Suprapubic skin (tissue), 4 donors: ENCODE results near the gene TBC1D22A. TPM values are rescaled to one million over a fixed set of nuclear protein-coding genes. Genes with fewer than 3 reads are reported as not detected.
A peak's percentile ranks its signal among the peaks of the same experiment; 100 is the strongest.

Experiments
- DNase-seq, 2 donors: peaks; one replicate each; pipeline ENCODE4 v3.0.0-alpha.2; 2019; ENCODE audit warnings: low spot score in 2 of 2
- H3K27ac ChIP-seq: fragments of 200-600 bp; sonication (generic); one replicate; pipeline ENCODE4 v1.5.1; 2019
- H3K27me3 ChIP-seq: fragments of 200-600 bp; sonication (generic); one replicate; pipeline ENCODE4 v1.5.1; 2019
- H3K36me3 ChIP-seq: fragments of 200-600 bp; sonication (generic); one replicate; pipeline ENCODE4 v1.5.1; 2019
- H3K4me1 ChIP-seq: fragments of 200-600 bp; sonication (generic); one replicate; pipeline ENCODE4 v1.5.1; 2019
- H3K4me3 ChIP-seq: fragments of 200-600 bp; sonication (generic); one replicate; pipeline ENCODE4 v1.5.1; 2019; ENCODE audit warnings: mild to moderate bottlenecking
- H3K9me3 ChIP-seq: fragments of 200-600 bp; sonication (generic); one replicate; pipeline ENCODE4 v1.5.1; 2019
- EP300 ChIP-seq: sonication (generic); formaldehyde crosslinking; IDR thresholded peaks from one replicate; pipeline ENCODE4 v1.6.1; 2017; ENCODE audit warnings: antibody characterized with exemption
- POLR2A ChIP-seq, 2 donors: fragments of 450-650 bp; IDR thresholded peaks; one replicate each; pipeline ENCODE4 v1.6.1; 2017; ENCODE audit warnings: antibody characterized with exemption in 2 of 2, mild to moderate bottlenecking in 2 of 2, moderate library complexity in 2 of 2
- POLR2AphosphoS5 ChIP-seq, 3 donors: sonication (generic); formaldehyde crosslinking; IDR thresholded peaks; one replicate each; pipeline ENCODE4 v1.6.1; 2017; ENCODE audit warnings: antibody characterized with exemption in 3 of 3
- WGBS: methylation state at CpG from one replicate; pipeline ENCODE4 v1.1.5; 2018; 5-methylcytosine and 5-hydroxymethylcytosine counted together
- total RNA-seq, 4 donors: library from RNA; depleted of rRNA; stranded (reverse); fragments of >200 nt; gene quantifications; one replicate each; pipeline ENCODE4 v1.1.0, GENCODE V29; 2016
- TF ChIP-seq, protein P1 (sequence below), 2 donors: fragments of 200-600 bp in 1 of 2; fragments of 450-650 bp in 1 of 2; sonication (generic) in 1 of 2; IDR thresholded peaks; one replicate each; pipeline ENCODE4 v1.5.1; 2016 to 2019; ENCODE audit warnings: antibody characterized with exemption in 2 of 2, mild to moderate bottlenecking in 1 of 2, moderate library complexity in 1 of 2

Gene TBC1D22A
- total RNA-seq, 4 donors from 2014 or later = 24.8 to 43.2 (median 35.4) TPM

DNA sequence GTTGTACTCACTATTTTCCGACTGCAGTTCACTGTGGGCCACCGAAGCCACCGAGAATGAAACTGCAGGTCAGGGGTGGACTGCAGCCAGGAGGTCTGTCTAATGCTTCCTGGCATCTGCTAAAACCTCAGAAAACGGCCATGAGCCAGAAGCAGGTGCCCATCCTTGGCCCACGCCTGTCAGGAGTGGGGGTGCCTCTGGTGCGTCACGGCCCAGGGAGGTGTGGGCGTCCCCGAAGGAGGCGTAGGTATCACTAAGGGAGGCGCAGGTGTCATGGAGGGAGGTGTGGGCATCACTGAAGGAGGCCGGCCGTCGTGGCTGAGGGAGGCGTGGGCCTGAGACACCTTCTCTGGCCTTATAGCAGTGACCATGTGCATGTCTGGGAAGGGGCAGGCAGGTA is 456.2 kb downstream of the TBC1D22A start:
- H3K4me3 ChIP-seq = no peak overlapping the region
- 91% methylated on average over 15 of the region's 15 CpGs for WGBS
- DNase-seq = peak; percentile 47 to 69

DNA sequence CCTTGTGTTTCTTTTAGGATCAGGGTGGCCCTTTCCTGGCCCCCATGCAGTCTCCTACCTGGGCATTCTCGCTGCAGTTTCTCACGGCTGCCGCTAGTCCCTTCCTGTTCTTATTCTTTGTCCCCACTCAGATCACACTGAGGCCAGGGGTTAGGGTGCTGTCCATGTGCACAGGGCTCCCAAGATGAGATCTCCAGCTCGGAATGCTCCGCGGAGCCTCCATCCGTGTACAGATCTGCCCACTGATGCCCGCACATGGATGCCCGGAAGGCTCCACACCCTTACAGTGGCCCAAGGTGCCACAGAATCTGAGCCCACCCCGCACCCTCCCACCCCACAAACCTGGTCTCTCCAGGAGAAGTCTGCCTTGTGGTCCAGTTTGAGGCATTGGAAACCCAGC is 457.3 kb downstream of the TBC1D22A start:
- 89% methylated on average over 10 of the region's 10 CpGs for WGBS

More for the DNA sequence above, 456.2 kb downstream of the TBC1D22A start:
- no peaks in the 10 kb centered on the region for H3K9me3 ChIP-seq
- H3K27ac ChIP-seq = no peak overlapping the region
- H3K4me1 ChIP-seq = no peaks in the 10 kb centered on the region
- no peaks in the 10 kb centered on the region for H3K36me3 ChIP-seq
- TF ChIP-seq, protein P1, sequence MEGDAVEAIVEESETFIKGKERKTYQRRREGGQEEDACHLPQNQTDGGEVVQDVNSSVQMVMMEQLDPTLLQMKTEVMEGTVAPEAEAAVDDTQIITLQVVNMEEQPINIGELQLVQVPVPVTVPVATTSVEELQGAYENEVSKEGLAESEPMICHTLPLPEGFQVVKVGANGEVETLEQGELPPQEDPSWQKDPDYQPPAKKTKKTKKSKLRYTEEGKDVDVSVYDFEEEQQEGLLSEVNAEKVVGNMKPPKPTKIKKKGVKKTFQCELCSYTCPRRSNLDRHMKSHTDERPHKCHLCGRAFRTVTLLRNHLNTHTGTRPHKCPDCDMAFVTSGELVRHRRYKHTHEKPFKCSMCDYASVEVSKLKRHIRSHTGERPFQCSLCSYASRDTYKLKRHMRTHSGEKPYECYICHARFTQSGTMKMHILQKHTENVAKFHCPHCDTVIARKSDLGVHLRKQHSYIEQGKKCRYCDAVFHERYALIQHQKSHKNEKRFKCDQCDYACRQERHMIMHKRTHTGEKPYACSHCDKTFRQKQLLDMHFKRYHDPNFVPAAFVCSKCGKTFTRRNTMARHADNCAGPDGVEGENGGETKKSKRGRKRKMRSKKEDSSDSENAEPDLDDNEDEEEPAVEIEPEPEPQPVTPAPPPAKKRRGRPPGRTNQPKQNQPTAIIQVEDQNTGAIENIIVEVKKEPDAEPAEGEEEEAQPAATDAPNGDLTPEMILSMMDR (IDR thresholded peaks at IDR 0.05) = no peak
- TF ChIP-seq POLR2AphosphoS5 (IDR thresholded peaks at IDR 0.05) (no peak), POLR2A (IDR thresholded peaks at IDR 0.05) (no peak)
- H3K27me3 ChIP-seq = no peaks in the 10 kb centered on the region

DNA sequence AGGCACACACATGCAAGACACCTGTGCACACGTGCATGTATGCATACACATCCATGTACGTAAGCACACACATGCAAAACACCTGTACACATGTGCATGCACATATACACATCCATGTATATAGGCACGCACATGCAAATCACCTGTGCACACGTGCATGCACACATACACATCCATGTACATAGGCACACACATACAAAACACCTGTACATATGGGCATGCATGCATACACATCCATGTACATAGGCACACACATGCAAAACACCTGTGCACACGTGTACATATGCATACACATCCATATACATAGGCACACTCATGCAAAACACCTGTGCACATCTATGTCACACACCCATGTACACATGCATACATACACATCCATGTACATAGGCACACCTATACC is 458.3 kb downstream of the TBC1D22A start:
- no peaks in the 10 kb centered on the region for H3K9me3 ChIP-seq
- no peak overlapping the region for H3K4me3 ChIP-seq
- no peaks in the 10 kb centered on the region for H3K36me3 ChIP-seq
- DNase-seq = no peak
- H3K4me1 ChIP-seq = no peaks in the 10 kb centered on the region
- TF ChIP-seq POLR2A (IDR thresholded peaks at IDR 0.05) (no peak), EP300 (no peak), POLR2AphosphoS5 (IDR thresholded peaks at IDR 0.05) (no peak)
- TF ChIP-seq, protein P1 (IDR thresholded peaks at IDR 0.05) = no peak
- H3K27me3 ChIP-seq = no peaks in the 10 kb centered on the region
- WGBS = 83% methylated on average over 5 of the region's 5 CpGs
- H3K27ac ChIP-seq = no peak overlapping the region

More for the DNA sequence above, 457.3 kb downstream of the TBC1D22A start:
- peak in 1 of 2 donors; percentile 27 for DNase-seq
- Histone ChIP-seq H3K9me3 (no peaks in the 10 kb centered on the region), H3K4me3 (no peak overlapping the region), H3K27me3 (no peaks in the 10 kb centered on the region), H3K4me1 (no peaks in the 10 kb centered on the region), H3K27ac (no peak overlapping the region), H3K36me3 (no peaks in the 10 kb centered on the region)
- TF ChIP-seq POLR2A (IDR thresholded peaks at IDR 0.05) (no peak), POLR2AphosphoS5 (IDR thresholded peaks at IDR 0.05) (no peak), EP300 (no peak)
- TF ChIP-seq, protein P1 (IDR thresholded peaks at IDR 0.05) = no peak

DNA sequence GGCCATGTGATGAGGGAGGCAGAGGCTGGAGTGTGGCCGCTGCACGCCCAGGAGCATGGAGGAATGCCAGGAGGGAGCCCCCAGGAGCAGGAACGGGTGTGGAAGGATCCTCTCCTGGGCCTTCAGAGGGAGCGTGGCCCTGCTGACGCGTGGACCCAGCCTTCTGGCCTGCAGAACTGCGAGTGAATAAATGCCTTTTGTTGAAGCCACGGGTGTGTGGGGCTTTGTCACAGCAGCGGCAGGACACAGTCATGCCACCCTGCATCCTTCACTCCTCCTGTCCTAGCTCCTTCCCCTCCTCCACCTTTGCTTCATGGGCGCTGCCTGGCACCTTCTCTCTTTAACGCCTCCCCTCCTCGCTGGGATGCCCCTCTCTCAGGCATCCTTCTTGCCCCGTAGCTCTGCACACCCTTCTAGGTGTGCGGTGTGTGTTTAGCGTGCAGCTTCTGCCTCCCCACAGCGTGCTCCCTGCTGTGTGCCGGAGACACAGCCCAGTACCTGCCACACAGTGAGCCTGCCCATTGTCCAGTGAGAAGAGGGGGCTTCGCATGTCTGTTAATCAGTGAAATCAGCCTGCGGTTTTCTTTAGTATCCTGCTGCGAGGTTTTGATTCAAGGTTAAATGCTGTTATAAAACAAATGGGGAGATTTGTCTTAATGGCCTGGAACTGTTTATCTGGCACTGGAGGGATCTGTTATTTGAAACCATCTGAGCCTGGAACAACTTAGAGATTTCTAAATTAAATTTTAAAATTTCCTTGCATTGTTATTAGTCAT is 459.6 kb downstream of the TBC1D22A start:
- TF ChIP-seq EP300 (no peak), POLR2AphosphoS5 (IDR thresholded peaks at IDR 0.05) (no peak), POLR2A (IDR thresholded peaks at IDR 0.05) (no peak)
- TF ChIP-seq, protein P1 (IDR thresholded peaks at IDR 0.05) = no peak
- no peaks in the 10 kb centered on the region for H3K36me3 ChIP-seq
- peak in 1 of 2 donors; percentile 40 for DNase-seq
- no peak overlapping the region for H3K27ac ChIP-seq
- 66% methylated on average over 19 of the region's 20 CpGs for WGBS
- no peaks in the 10 kb centered on the region for H3K27me3 ChIP-seq
- H3K9me3 ChIP-seq = no peaks in the 10 kb centered on the region
- H3K4me1 ChIP-seq = no peaks in the 10 kb centered on the region
- no peak overlapping the region for H3K4me3 ChIP-seq

Other genes with a start within 250 kb of the TBC1D22A start
- gene CELSR1, start 225.0 kb upstream of the TBC1D22A start, total RNA-seq = 100 to 1,000 TPM in 1 of 4 donors, 10 to 100 TPM in 3; 75.6 to 102 (median 77.5) TPM
- 100 to 1,000 TPM in 3 of 4 donors, 10 to 100 TPM in 1; 64.1 to 230 (median 164) TPM for gene GRAMD4, start 142.3 kb upstream of the TBC1D22A start, total RNA-seq
- 10 to 100 TPM; 19.2 to 46.2 (median 36.6) TPM for gene CERK, start 24.4 kb upstream of the TBC1D22A start, total RNA-seq